GM12872 (cell line): ENCODE measurements around the gene RHPN2.

ENCODE experiments used
- CTCF ChIP-seq: IDR thresholded peaks from 3 replicates; pipeline ENCODE4 v1.5.1; 2011; ENCODE audit warnings: low read depth, mild to moderate bottlenecking, low read length, moderate library complexity; ENCODE audit not compliant: insufficient read depth

RHPN2 gene

GRCh38 chr19:33000510-33000909 lies 64.2 kb downstream of the RHPN2 start:
- no peak for TF ChIP-seq CTCF

GRCh38 chr19:32998722-32999121 lies 66.0 kb downstream of the RHPN2 start:
- no peak for TF ChIP-seq CTCF

GRCh38 chr19:32997716-32998355 lies 66.9 kb downstream of the RHPN2 start:
- no peak for TF ChIP-seq CTCF

GRCh38 chr19:32988724-32989123 lies 76.0 kb downstream of the RHPN2 start:
- no peak for TF ChIP-seq CTCF

- TF ChIP-seq CTCF, result no peak
These were observed 87.4 kb downstream of the RHPN2 start for GRCh38 chr19:32977280-32977679.

GRCh38 chr19:32976223-32976805 lies 88.4 kb downstream of the RHPN2 start:
- peak; percentile 81 for TF ChIP-seq CTCF

GRCh38 chr19:32971715-32972540 lies 92.8 kb downstream of the RHPN2 start, which contains the start of the genes CEP89 and FAAP24:
Gene CEP89 (minus strand): TSS chr19:32971958. CDS start chr19:32971874, 84 bp downstream.
Gene FAAP24 (plus strand): TSS chr19:32972242. CDS start chr19:32973197, 955 bp downstream.
- TF ChIP-seq CTCF, result no peak
